ENCODE measurements around the gene WWOX. TPM values are rescaled to one million over a fixed set of nuclear protein-coding genes. Genes with fewer than 3 reads are reported as not detected.

Gene WWOX
- total and polyA plus RNA-seq, 2 of the 13 experiments (the other 11 are each of a cell fraction or from before 2014, with no cell fraction given), result 9.1 to 37.4 TPM

GRCh38 chr16:79097771-79098170 lies 998.3 kb downstream of the WWOX start (continued):
- TF ChIP-seq ZNF256 (CRISPR knock-in tag; conservative IDR thresholded peaks at IDR 0.05), result no peak

DNA sequence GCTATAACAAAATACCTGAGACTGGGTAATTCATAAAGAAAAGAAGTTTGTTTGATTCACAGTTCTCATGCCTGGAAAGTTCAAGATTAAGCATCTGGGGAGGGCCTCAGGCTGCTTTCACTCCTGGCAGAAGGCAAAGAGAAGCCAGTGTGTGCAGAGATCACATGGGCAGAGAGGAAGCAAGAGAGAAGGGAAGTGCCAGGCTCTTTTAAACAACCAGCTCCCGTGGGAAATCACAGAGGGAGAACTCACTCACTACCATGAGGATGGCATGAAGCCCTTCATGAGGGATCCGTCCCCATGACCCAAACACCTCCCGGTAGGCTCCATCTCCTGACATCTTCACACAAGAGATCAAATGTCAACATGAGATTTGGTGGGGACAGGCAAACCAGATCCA lies 999.5 kb downstream of the WWOX start:
- BruUV-seq (replicated peaks), result no TSS peak
- H3K79me2 ChIP-seq (ENCODE audit: insufficient read depth, low read length), result no peaks in the 10 kb centered on the region
- H3K4me1 ChIP-seq (ENCODE audit: insufficient read depth, low read length), result no peaks in the 10 kb centered on the region
- H2AFZ ChIP-seq (ENCODE audit: low read length), result no peak overlapping the region
- 61% methylated on average over 3 of the region's 3 CpGs for WGBS (ENCODE audit: low lambda C conversion rate)
- ATAC-seq, result no peak
- FAIRE-seq, result no peak
- no peak overlapping the region for H3K27ac ChIP-seq (ENCODE audit: extremely low read length, insufficient read depth, low read length)
- POLR2A ChIA-PET, result no interaction called here
- H3K9me3 ChIP-seq (ENCODE audit: low read length), result no peaks in the 10 kb centered on the region
- CTCF ChIA-PET (ENCODE audit: low intra/inter-chr PET ratio, low total read pairs), result no interaction called here
- DNase-seq (ENCODE audit: low spot score), result no peak
- no peaks in the 10 kb centered on the region for H4K20me1 ChIP-seq (ENCODE audit: insufficient read depth, low read length)
- H3K27me3 ChIP-seq (ENCODE audit: control insufficient read depth in 1 of 2, insufficient read depth in 2 of 2, low read length in 2 of 2), result 0 out of 5 replicates have a peak, but pooled peaks cover 0 to 3% of the 10 kb centered on the region in 2 experiments
- no peak overlapping the region for H3K4me3 ChIP-seq (replicated peaks in 1 of 3; ENCODE audit: insufficient read depth in 1 of 3, low read depth in 2 of 3, low read length in 3 of 3)
- TF ChIP-seq, protein P1, sequence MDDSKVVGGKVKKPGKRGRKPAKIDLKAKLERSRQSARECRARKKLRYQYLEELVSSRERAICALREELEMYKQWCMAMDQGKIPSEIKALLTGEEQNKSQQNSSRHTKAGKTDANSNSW (CRISPR knock-in tag; IDR thresholded peaks at IDR 0.05; ENCODE audit: borderline replicate concordance), result no peak
- TF ChIP-seq ZNF513 (CRISPR knock-in tag; conservative IDR thresholded peaks at IDR 0.05) (no peak), FOXP1 (IDR thresholded peaks at IDR 0.05) (no peak), FOXP1 (CRISPR knock-in tag; IDR thresholded peaks at IDR 0.05) (no peak)
- in situ Hi-C loops (cut with HindIII; ENCODE audit: extremely low pct_ligation_motif_present, low pct_unique_long_range_greater_than_20kb), result no loop called here
- no peak overlapping the region for H3K9ac ChIP-seq (ENCODE audit: insufficient read depth, low read depth, low read length)
- H3K36me3 ChIP-seq (replicated peaks in 1 of 2; ENCODE audit: control insufficient read depth in 1 of 2, insufficient read depth in 2 of 2, low read length in 2 of 2), result no peaks in the 10 kb centered on the region
- H3K4me2 ChIP-seq (ENCODE audit: low read depth, low read length), result no peak overlapping the region
- intact Hi-C loops (cut with micrococcal nuclease; ENCODE audit: unreplicated experiment), result no loop called here

DNA sequence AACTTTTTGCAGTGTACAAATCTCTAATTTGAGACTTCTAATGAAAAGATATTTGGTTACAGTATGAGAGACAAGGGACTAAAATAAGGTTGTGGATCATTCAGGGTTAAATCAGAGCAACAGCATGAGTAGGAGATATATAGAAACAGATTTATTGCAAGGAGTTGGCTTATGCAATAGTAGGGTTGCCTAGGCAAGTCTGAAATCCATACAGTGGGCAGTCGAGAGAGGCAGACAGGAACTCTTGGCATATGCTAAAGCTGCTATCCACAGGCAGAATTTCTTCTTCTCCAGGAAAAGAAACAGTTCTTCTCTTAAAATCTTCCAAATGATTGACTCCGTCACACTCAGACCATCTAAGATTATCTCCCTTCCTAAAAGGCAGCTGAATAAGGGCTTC lies 1000.3 kb downstream of the WWOX start:
- no peak overlapping the region for H3K9ac ChIP-seq (ENCODE audit: insufficient read depth, low read depth, low read length)
- H2AFZ ChIP-seq (ENCODE audit: low read length), result no peak overlapping the region
- POLR2A ChIA-PET, result no interaction called here
- WGBS (ENCODE audit: low lambda C conversion rate), result 51% methylated on average over 2 of the region's 2 CpGs
- H3K4me1 ChIP-seq (ENCODE audit: insufficient read depth, low read length), result no peaks in the 10 kb centered on the region
- no peak overlapping the region for H3K4me3 ChIP-seq (replicated peaks in 1 of 3; ENCODE audit: insufficient read depth in 1 of 3, low read depth in 2 of 3, low read length in 3 of 3)
- in situ Hi-C loops (cut with HindIII; ENCODE audit: extremely low pct_ligation_motif_present, low pct_unique_long_range_greater_than_20kb) (no loop called here), intact Hi-C loops (cut with micrococcal nuclease; ENCODE audit: unreplicated experiment) (no loop called here)
- H4K20me1 ChIP-seq (ENCODE audit: insufficient read depth, low read length), result no peaks in the 10 kb centered on the region
- TF ChIP-seq ZMAT3 (CRISPR knock-in tag; conservative IDR thresholded peaks at IDR 0.05) (no peak), ZKSCAN8 (CRISPR knock-in tag; IDR thresholded peaks at IDR 0.05; ENCODE audit: borderline replicate concordance) (no peak), BHLHE40 (IDR thresholded peaks at IDR 0.05; ENCODE audit: low read length) (no peak)
- FAIRE-seq, result no peak
- H3K27me3 ChIP-seq (ENCODE audit: control insufficient read depth in 1 of 2, insufficient read depth in 2 of 2, low read length in 2 of 2), result 0 out of 5 replicates have a peak, but pooled peaks cover 0 to 3% of the 10 kb centered on the region in 2 experiments
- ATAC-seq, result no peak
- no TSS peak for BruUV-seq (replicated peaks)
- no peaks in the 10 kb centered on the region for H3K9me3 ChIP-seq (ENCODE audit: low read length)
- no peak overlapping the region for H3K27ac ChIP-seq (ENCODE audit: extremely low read length, insufficient read depth, low read length)
- H3K4me2 ChIP-seq (ENCODE audit: low read depth, low read length), result no peak overlapping the region
- no peaks in the 10 kb centered on the region for H3K36me3 ChIP-seq (replicated peaks in 1 of 2; ENCODE audit: control insufficient read depth in 1 of 2, insufficient read depth in 2 of 2, low read length in 2 of 2)
- no peaks in the 10 kb centered on the region for H3K79me2 ChIP-seq (ENCODE audit: insufficient read depth, low read length)
- no peak for DNase-seq (ENCODE audit: low spot score)
- CTCF ChIA-PET (ENCODE audit: low intra/inter-chr PET ratio, low total read pairs), result no interaction called here
